GM21447 (cell line): Measurements from ENCODE around the gene CELA1.
A peak's percentile ranks its signal among the peaks of the same experiment; 100 is the strongest.

Experiments
- ATAC-seq: cut with Tn5 transposase; IDR thresholded peaks from one replicate; pipeline ENCODE4 v1.9.1; 2021; ENCODE audit not compliant: unreplicated experiment

Gene CELA1

DNA sequence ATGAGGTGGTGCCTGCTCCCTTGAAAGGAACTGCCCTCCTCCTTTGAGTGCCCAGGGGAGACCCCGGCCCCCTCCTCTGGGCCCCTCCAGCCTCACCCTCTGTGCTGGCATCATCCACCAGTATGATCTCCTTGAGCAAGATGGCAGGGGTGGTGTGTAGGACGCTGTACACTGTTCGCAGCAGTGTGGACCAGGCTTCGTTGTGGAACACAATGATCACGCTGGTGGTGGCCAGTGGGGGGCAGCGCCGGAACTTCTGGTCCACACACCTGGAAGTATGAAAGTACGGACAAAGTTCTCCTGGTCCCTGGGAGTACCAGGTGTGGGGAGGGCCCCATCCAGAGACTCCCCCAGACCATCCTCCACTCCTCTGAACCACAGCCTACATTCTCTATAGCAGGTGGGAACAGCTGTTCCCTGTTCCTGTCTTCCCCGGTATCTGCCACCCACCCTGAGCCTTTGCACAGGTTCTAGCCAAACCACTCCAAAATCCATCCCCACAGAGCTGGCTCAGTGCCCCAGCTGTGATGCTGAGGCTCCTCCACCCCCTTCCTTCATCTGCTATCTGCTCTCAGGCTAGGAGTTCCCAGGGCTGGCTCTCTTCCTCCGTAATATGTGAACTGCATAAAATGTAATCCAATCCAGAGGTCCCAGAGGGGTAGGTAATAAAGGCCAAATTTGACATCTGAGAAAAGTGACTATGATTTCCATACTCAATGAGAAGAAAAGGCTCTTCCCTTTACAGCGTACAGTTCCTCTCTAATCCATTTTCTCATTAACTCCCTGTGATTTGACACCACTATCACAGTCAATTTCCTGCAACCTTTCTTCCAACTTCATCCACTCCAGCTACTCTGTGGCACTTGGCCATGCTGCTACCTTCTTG is 30.9 kb upstream of the CELA1 start:
- no peak for ATAC-seq

GRCh38 chr12:51374856-51375255 is 28.4 kb upstream of the CELA1 start:
- no peak for ATAC-seq

DNA sequence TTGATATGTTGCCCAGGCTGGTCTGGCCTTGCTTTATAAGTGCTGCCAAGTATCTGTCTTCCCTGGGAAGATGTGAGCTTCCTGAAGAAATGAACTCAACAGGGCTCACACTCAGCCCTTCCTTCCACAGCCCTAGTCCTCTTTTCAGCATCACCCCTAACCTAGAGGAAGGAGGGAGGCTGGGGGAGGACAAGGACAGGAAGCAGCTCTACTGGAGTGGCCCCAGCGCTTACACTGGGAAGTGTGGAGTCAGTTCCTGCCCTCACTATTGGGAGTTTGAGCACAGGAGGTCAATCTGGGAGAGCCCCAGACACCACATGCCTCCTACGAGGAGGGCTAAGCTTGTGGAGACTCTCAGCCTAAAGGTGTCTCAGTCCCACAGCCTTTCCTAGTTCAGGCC is 27.9 kb upstream of the CELA1 start:
- no peak for ATAC-seq

DNA sequence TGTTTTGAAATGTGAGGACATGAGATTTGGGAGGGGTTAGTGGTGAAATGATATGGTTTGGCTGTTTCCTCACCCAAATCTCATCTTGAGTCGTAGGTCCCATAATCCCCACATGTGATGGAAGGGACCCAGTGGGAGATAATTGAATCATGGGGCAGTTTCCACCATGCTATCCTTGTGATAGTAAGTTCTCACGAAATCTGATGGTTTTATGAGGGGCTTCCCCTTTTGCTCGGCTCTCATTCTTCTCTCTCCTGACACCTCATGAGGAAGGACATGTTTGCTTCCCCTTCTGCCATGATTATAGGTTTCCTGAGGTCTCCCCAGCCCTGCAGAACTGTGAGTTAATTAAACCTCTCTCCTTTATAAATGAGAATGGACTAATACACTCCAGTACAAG is 26.7 kb upstream of the CELA1 start:
- ATAC-seq, result no peak

DNA sequence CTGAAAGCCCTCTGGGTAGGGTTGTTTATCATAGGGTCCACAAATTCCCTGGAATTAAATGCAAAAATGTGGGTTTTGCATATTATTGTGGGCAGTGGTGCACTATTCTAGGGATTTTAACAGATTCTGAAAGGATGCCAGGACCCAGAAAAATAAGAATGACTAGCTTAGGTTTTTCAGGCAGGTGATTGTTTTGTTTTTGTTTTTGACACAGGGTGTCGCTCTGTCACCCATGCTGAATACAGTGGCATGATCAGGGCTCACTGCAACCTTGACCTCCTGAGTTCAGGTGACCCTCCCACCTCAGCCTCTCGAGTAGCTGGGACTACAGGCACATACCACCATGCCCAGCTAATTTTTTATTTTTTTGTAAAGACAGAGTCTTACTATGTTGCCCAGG is 25.5 kb upstream of the CELA1 start:
- no peak for ATAC-seq

DNA sequence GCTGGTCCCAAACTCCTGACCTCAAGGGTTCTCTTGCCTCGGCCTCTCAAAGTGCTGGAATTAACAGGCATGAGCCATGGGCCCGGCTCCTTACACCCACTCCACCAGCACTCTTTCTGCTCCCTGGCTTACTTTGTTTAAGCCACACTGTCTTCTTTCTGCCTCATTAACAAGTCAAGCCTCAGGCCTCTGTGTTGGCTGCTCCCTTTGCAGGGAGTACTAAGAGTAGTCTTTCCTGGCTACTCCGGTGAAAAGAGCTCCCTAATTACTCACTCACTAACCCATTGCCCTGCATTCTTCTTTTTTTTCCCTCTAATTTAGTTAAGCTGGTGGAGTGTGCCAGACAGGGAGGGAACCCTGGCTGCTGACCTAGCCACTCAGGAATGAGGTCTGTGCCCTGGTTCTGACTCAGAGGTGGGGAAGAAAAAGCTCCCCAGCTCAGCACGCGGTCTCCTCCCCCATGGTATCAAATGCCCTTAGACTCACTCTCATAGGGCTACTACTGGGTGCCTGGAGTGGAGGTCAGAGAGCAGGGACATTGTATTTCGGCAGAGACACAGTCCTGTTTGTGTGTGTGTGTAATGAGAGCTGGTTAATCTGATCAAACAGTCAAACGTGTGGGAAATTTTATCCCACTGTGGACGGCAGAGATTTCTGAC is 24.9 kb upstream of the CELA1 start:
- no peak for ATAC-seq

DNA sequence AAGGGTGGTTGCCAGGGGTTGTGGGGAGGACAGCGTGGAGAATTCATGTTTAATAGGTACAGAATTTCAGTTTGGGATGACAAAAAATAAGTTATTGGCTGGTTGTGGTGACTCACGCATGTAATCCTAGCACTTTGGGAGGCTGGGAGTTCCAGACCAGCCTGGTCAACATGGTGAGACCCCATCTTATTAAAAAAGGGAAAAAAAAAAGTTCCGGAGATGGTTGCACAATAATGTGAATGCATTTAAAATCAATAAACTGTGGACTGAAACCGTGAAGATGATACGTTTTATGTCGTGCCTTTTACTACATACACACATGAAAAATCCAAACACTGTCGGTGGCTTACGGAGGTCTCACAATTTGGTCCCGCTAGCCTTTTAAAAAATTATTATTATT is 24.2 kb upstream of the CELA1 start:
- no peak for ATAC-seq

DNA sequence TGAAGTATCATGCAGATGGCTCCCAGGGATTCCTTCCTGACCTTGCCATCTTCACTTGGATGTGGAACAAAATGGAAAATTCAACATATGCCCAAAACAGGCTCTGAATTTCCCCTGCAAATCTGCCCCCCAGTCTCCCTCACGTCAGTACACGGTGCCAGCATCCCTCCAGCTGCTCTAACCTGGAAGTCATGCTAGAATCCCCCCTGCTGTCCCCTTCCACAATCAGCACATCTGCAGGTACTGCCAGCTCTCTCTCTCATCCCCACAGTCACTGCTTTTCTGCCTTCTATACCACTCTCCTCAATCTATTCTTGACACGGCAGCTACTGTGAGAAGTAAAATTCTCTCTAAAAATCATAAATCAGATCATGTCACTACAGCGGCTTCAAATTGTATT is 23.1 kb upstream of the CELA1 start:
- ATAC-seq, result no peak

DNA sequence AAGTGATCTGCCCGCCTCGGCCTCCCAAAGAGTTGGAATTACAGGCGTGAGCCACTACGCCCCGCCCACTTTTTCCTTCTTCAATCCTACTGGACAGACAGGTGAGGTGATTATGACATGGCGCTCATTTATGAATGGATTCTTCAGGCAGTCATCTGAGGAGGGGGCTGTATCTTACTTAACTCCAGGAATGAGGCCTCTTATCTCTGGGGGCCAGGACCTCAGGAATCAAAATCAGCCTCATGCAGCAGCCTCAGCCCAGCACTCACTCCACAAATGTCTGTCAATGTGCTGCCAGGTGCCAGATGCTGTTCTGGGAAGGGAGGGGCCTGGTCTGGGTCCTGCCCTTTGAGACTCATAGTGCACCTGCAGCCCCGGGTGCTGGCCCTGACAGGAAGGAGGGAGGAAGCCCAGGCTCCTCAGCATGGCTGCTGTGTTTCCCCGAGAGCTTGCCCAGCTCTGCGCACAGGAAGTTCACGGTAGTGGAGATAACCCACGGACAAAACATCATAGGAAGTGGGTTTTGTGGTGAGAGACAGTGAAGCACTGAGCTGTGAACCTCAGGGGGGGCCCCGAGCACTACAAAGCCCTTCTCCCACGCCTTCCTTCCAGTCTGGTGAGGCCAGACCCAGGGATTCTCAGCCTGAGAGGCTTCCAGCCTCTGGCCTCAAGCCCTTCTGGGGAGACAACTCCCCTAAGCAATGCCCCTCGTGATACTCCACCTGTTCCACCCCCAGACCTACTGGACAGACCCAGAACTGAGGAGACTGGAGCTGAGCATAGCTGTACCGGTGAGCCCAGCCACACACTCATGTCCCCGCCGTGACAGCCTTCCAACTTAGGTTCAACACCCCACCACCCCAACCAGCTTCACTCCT is 22.4 kb upstream of the CELA1 start:
- ATAC-seq, result peak; percentile 97

DNA sequence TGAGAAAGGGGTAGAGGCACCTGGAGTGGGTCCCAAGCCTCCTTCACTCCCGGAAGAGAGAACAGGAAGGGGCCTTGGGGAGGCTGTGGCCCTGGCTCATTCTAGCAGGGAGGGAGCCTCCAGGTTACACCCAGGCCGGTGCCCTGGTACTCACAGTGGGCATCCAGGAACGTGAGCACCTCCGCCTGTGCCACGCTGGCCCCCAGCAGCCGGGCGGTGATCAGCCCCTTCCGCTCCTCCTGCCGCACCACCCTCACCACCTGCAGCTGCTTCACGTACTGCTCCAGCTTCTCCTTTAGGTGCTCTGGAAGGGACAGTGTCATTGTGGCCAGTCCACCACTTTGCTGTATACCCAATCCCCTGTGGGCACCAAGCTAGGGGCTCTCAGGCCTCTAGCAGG is 18.8 kb upstream of the CELA1 start:
- no peak for ATAC-seq

DNA sequence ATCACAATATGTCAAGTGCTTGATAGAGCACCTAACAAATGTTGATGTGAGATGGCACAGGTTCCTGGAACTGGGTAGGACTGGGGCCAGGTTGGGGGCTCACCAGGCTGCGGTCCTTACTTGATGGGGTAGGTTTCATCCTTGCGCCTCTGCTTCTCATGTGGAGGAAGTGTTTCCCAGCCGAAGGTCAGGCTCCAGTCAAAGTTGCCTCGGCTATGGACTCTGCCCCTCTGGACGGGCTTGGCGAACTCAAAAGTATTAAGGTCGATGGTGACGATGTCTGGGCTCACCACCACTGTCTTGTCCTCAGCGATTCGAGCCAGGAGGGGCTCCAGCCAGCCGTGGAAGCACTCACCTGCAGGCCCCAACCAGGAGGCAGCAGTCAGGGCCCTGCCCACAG is 17.5 kb upstream of the CELA1 start:
- ATAC-seq, result no peak

DNA sequence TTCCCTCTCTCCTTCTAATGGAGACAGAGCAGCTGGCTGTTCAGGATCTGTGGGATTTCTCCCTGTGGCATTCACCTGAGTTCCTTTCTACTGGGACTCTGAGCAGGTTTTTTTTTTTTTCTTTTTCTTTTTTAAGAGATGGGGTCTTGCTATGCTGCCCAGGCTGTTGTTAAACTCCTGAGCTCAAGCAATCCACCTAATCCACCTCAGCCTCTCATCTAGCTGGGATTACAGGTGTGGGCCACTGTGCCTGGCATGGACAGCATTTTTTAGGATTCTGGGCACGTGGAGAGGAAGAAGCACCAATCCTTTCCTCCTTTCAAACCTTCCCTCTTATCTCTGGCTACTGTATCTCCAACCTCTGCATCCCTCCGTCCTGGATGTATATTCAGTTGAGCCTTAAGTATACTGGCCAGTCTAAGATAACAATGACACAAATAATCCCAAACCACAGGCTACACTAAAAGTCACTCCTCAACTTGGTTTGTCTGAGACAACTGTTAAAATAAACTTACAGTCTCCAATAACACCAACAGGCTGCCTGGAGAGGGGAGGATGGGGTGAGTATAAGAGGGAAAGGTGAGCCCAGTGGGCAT is 16.4 kb upstream of the CELA1 start:
- ATAC-seq, result no peak

DNA sequence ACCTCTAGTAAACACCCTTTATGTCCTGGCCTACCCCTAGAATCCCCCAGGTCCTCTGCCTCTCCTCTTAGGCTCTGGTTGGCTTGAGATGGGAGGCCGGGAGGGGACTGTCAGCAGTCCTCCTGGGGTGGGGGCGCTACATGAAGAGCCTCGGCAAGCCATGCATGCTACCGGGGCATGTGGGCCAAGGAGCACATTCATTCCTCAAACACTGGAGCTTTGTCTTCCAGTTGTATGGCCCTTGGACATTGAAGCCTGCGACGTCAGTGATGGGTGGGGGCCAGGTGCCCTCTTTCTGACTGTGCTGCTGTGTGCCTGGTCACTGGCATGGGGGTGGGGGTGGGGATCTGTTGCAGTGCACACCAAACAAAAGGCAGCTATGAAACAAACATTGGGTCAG is 15.8 kb upstream of the CELA1 start:
- no peak for ATAC-seq

DNA sequence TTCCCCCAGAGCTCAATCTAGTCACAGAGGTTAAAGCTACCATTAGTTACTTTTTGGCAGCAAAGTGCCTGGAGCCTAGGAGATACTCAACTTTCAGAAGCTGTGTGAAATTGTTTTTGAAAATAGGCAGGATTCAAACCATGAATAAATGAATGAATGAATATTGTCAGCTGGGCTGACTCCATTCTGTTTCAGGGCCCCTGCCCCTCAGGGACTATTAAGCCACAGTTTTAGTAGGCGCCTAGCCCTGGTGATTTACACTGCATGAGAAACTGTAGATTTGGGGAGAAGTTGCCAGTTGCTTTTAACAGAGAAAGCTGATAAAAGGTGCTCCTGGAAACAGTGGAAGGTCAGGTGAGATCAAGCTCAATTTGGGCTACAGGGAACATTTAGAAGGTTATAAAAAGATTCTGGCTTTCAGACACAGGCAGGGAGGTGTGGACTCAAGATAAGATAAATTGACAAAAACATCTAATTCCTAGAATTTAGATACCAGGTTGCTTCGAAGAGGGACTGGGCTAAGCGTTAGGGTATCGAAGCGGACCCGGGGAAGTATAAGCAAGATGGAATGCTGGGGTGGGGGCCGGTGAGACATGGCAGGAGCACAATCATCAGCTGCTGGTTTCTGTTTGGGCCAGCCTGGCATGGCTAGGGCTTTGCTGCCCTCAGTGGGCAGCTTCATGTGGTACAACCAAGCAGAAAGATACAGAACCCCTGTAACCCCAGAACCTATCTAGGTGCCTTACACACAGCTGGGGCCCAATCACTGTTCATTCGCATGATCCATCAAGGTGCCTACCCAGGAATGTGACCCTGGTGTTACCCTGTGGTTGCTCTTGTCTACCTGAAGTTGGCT is 14.9 kb upstream of the CELA1 start:
- no peak for ATAC-seq

GRCh38 chr12:51360315-51360714 is 13.8 kb upstream of the CELA1 start:
- ATAC-seq, result no peak

- no peak for ATAC-seq
Observed at GRCh38 chr12:51359851-51360250, 13.4 kb upstream of the CELA1 start.

DNA sequence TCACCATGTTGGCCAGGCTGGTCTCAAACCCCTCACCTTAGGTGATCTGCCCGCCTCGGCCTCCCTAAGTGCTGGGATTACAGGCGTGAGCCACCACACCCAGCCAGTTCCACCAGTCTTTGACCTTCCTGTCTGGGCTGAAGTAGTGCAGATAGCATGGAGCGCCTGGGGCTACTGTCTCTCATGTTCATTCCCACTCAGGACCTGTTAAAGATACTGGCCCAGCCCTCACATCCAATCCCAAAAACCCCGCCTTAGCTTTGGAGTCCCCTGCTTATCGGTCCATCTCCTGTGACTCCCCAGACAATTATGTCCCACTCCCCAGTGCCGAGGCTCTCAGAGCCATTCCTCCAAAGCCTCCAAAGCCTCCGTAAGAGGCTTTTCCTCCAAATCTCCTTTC is 12.0 kb upstream of the CELA1 start:
- no peak for ATAC-seq

DNA sequence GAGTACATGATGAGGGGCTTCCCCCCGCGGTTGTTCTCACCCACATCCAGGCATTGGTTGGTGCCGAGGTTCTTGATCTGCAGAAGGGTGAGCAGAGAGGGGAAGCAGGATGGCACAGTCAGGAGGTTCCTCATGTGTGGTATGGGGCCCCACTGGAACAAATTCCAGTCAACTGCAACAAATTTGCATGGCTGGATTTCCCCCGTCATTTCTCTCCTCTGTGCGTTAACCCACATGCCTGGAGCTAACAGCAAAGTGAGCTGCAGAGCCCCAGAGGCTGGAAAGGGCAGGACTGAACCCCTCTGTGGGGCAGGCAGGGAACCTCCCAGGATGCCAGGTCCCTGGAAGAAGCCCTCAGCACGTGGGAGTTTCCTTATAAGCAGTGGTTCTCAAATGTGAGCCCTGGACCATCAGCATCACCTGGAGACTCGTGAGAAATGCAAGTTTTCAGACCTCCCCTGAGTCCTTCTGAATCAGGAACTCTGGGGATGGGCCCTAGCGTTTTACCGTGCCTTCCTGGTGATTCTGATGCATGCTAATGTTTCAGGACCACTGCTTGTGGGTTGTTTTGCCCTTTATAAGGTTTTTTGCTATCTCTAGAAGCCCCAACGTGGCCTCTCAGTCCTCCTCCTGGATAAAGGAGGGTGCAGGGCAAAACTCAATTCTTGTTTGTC is 11.0 kb upstream of the CELA1 start:
- peak; percentile 55 for ATAC-seq

GRCh38 chr12:51351913-51352532 is 5.5 kb upstream of the CELA1 start:
- ATAC-seq, result no peak
